GM12875 (cell line): Measurements from ENCODE around the gene YIPF5.

Experiments
- H3K4me3 ChIP-seq: one replicate; pipeline ENCODE4 v1.5.1; 2011; ENCODE audit warnings: low read depth, low read length, control low read depth
- CTCF ChIP-seq: IDR thresholded peaks from 2 replicates; pipeline ENCODE4 v1.5.1; 2011; ENCODE audit warnings: low read depth, mild to moderate bottlenecking, control low read depth, inconsistent platforms, low read length, moderate library complexity, borderline replicate concordance; ENCODE audit not compliant: insufficient read depth

YIPF5 gene

GRCh38 chr5:144170276-144171024 is at the start of gene YIPF5, which contains the start of gene KCTD16:
Gene YIPF5, minus strand, starts transcription at chr5:144170659. Its CDS starts 704 bp downstream, at chr5:144169955.
Gene KCTD16, plus strand, starts transcription at chr5:144170873.
- H3K4me3 ChIP-seq: peak within 1 kb of the TSS; percentile 83
- no peak for TF ChIP-seq CTCF

GRCh38 chr5:144219869-144220268 is 49.4 kb upstream of the YIPF5 start:
- H3K4me3 ChIP-seq: no peak overlapping the region
- TF ChIP-seq CTCF: no peak

- H3K4me3 ChIP-seq: no peak overlapping the region
- TF ChIP-seq CTCF: no peak
Observed at GRCh38 chr5:144210655-144211054, 40.2 kb upstream of the YIPF5 start.

- no peak overlapping the region for H3K4me3 ChIP-seq
- TF ChIP-seq CTCF: no peak
Observed at GRCh38 chr5:144209361-144209760, 38.9 kb upstream of the YIPF5 start.

GRCh38 chr5:144207875-144208444 is 37.5 kb upstream of the YIPF5 start:
- H3K4me3 ChIP-seq: no peak overlapping the region

GRCh38 chr5:144206141-144206540 is 35.7 kb upstream of the YIPF5 start:
- no peak for TF ChIP-seq CTCF
- no peak overlapping the region for H3K4me3 ChIP-seq

More at GRCh38 chr5:144207875-144208444, 37.5 kb upstream of the YIPF5 start:
- no peak for TF ChIP-seq CTCF

- no peak for TF ChIP-seq CTCF
- no peak overlapping the region for H3K4me3 ChIP-seq
Observed at GRCh38 chr5:144205141-144205551, 34.7 kb upstream of the YIPF5 start.
